ENCODE measurements around the gene PRKAG2.

Gene PRKAG2

DNA sequence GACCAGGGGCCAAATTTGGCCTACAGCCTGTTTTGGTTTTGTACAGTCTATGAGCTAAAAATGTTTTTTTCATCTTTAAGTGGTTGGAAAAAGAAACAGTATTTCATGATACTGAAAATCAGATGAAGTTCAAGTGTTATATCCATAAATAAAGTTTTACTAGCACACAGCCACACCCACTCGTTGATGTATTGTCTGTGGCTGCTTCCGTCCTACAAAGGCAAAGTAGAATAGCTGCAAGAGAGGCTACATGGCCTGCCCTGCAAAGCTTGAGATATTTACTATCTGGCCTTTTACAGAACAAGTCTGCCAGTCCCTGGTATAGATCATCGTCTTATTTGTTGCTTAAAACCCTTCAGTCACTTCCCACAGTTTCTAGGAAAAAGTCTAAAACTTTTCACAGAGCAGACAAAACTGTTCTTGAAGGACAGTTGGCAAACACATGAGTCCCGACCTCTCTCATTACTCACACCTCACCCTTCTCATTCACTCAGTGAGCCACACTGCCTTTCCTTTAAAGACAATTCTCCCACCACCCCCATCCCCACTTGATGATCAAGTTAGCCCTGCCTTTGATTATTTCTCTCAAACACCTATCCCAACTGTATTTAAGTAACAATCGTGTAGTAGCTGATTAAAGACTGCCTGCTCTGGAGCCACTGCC, 367.1 kb downstream of the PRKAG2 start:
- peak overlapping the region; percentile 9 for H3K4me3 ChIP-seq
- H3K27ac ChIP-seq: peak overlapping the region in 1 of 2 donors; percentile 73
- TF ChIP-seq, protein P1, sequence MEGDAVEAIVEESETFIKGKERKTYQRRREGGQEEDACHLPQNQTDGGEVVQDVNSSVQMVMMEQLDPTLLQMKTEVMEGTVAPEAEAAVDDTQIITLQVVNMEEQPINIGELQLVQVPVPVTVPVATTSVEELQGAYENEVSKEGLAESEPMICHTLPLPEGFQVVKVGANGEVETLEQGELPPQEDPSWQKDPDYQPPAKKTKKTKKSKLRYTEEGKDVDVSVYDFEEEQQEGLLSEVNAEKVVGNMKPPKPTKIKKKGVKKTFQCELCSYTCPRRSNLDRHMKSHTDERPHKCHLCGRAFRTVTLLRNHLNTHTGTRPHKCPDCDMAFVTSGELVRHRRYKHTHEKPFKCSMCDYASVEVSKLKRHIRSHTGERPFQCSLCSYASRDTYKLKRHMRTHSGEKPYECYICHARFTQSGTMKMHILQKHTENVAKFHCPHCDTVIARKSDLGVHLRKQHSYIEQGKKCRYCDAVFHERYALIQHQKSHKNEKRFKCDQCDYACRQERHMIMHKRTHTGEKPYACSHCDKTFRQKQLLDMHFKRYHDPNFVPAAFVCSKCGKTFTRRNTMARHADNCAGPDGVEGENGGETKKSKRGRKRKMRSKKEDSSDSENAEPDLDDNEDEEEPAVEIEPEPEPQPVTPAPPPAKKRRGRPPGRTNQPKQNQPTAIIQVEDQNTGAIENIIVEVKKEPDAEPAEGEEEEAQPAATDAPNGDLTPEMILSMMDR (IDR thresholded peaks at IDR 0.05): no peak
- DNase-seq (ENCODE audit: low spot score): no peak

GRCh38 chr7:151508991-151509390, 367.9 kb downstream of the PRKAG2 start:
- TF ChIP-seq, protein P1 (IDR thresholded peaks at IDR 0.05): no peak
- no peak for DNase-seq (ENCODE audit: low spot score)
- peak overlapping the region in 1 of 2 donors; percentile 73 for H3K27ac ChIP-seq
- peak overlapping the region; percentile 9 for H3K4me3 ChIP-seq

GRCh38 chr7:151507806-151508205, 369.1 kb downstream of the PRKAG2 start:
- TF ChIP-seq, protein P1 (IDR thresholded peaks at IDR 0.05): no peak
- H3K27ac ChIP-seq: no peak overlapping the region

GRCh38 chr7:151506901-151507382, 370.0 kb downstream of the PRKAG2 start:
- Histone ChIP-seq H3K27ac (peak overlapping the region in 1 of 2 donors; percentile 40), H3K4me3 (no peak overlapping the region)
- no peak for DNase-seq (ENCODE audit: low spot score)
- TF ChIP-seq, protein P1 (IDR thresholded peaks at IDR 0.05): no peak

More at GRCh38 chr7:151507806-151508205, 369.1 kb downstream of the PRKAG2 start:
- no peak overlapping the region for H3K4me3 ChIP-seq
- no peak for DNase-seq (ENCODE audit: low spot score)

All from coronary artery (tissue), 2 donors.